OCI-LY3 (cell line): Measurements from ENCODE around the gene GLTP.

Experiments
- CTCF ChIP-seq: fragments of 200-600, 300-600 bp; sonication (generic); IDR thresholded peaks from 2 replicates; pipeline ENCODE4 v1.5.1; 2014; ENCODE audit warnings: antibody characterized with exemption, low read length, low read depth
- EZH2phosphoT487 ChIP-seq: fragments of 200-600 bp; shearing (Covaris generic); IDR thresholded peaks from 2 replicates; pipeline ENCODE4 v1.6.1; 2018; ENCODE audit warnings: antibody characterized with exemption, mixed run types, low read depth

GRCh38 chr12:109864916-109865315 is 15.4 kb downstream of the GLTP start:
- no peak for TF ChIP-seq CTCF
- no peak for TF ChIP-seq EZH2phosphoT487
